GM20431 (cell line): ENCODE measurements around the gene GJA3.

Experiments used
- in situ Hi-C: fragments of 300-500 bp; cut with MseI, MboI; formaldehyde crosslinking; loops from one replicate; pipeline ENCODE4 v1.15.0; 2020; ENCODE audit warnings: low sequenced_read_pairs; ENCODE audit not compliant: unreplicated experiment

Gene GJA3

DNA sequence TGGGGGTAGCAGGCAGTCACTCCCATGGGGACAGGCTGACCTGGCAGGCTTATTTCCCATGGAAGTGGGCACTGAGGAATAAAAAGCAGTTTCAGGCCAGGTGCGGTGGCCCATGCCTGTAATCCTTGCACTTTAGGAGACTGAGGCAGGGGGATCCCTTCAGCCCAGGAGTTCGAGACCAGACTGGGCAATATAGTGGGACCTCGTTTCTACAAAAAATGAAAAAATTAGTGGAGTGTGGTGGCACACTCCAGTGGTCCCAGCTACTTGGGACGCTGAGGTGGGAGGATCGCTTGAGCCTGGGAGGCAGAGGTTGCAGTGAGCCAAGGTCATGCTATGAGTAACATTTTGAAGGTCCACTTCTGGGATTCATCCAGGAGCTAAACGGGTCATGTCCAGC is 25.9 kb upstream of the GJA3 start:
- in situ Hi-C loops: loop anchor here (25.0 kb wide), 1 partner anchor 301 kb away; no protein-coding TSS in a partner anchor

DNA sequence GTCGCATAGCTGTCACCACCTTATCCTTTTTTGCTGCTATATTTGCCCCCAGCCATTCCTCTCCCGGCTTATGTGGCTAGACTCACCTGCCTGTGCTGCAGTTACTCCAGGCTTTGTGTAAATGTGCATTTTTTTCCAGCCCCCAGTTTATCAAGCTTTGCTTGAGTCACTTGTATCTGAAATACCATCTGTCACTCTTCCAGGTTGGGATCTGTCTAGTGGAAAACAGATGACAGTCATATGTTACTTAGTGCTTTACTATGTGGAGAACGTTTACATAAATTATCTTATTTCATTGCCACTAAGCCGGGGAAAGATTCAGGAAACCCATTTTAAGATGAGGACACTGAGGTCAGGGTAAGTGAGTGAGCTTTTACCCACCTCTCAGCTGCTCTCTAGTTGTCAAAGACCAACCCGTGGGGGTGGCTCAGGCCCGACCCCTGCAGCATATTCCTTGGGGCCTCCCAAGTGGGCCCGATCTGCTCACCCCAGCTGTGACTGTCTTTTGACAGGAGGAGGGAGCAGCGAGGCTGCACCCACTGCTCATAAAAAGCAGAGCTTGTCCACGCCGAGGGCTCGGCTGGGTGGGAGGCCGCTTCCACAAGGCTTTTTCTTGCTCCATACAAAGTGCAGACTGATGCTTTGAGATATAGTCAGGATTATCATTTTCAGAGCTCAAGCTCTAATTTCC is 24.7 kb upstream of the GJA3 start:
- in situ Hi-C loops: loop anchor here (25.0 kb wide), 1 partner anchor 302 kb away; no protein-coding TSS in a partner anchor

DNA sequence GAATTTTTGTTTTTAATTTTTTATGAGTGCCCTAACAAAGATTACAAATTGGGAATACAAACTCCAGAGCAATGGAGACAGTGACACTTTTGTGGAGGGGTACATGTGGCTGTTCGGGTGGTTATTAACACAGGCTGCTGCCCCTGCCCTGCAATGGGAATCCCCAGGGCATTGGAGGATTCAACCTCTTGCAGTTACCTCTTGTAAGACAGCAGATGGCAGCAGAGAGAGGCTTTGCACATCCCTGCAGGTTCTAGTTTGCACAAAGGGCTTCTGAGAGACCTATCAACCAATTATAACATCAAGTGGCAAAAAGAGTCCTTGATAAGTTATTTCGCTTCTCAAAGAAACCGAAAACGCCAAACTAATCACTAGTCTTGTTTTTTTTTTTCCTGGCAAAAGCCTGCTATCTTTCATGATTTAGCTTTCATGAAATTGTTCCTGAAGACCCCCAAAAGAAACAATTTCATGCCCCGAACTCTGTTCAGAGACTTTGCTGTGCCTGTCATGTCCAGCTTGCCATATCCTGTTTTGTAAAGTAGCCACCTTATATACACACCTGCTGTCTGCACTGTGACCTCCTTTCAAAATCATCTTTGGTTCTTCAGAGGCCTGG is 21.5 kb upstream of the GJA3 start:
- in situ Hi-C loops: loop anchor here (25.0 kb wide), 1 partner anchor 305 kb away; no protein-coding TSS in a partner anchor

DNA sequence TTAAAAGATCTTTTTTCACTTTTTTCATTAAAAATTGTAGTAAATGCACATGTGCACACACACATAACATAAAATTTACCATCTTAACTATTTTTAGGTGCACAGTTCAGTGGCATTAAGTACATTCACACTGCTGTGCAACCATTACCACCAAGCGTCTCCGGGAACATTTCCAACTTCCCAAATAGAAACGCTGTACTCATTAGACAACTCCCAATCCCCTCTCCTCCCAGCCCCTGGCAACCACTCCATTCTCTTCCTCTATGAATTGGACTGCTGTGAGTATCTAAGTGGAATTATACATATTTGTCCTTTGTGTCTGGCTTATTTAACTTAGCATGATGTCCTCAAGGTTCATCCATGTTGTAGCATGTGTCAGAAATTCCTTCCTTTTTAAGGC is 20.3 kb upstream of the GJA3 start:
- in situ Hi-C loops: loop anchor here (25.0 kb wide), 1 partner anchor 306 kb away; no protein-coding TSS in a partner anchor

DNA sequence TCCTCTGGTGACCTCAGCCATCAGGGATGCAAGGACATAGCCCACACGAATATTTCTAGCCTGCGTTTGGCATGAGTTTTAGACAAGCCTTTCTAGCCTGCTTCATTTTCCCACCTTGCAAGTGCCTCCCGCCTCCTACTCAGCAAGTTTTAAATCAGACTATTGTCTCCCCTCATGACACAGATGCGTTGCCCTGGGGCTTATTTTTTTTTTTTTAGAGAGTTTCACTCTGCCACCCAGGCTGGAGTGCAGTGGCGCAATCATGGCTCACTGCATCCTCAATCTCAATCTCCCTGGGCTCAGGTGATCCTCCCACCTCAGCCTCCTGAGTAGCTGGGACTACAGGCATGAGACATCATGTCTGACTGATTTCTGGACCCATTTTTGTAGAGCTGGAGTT is 17.3 kb upstream of the GJA3 start:
- in situ Hi-C loops: loop anchor here (25.0 kb wide), 1 partner anchor 309 kb away; no protein-coding TSS in a partner anchor

DNA sequence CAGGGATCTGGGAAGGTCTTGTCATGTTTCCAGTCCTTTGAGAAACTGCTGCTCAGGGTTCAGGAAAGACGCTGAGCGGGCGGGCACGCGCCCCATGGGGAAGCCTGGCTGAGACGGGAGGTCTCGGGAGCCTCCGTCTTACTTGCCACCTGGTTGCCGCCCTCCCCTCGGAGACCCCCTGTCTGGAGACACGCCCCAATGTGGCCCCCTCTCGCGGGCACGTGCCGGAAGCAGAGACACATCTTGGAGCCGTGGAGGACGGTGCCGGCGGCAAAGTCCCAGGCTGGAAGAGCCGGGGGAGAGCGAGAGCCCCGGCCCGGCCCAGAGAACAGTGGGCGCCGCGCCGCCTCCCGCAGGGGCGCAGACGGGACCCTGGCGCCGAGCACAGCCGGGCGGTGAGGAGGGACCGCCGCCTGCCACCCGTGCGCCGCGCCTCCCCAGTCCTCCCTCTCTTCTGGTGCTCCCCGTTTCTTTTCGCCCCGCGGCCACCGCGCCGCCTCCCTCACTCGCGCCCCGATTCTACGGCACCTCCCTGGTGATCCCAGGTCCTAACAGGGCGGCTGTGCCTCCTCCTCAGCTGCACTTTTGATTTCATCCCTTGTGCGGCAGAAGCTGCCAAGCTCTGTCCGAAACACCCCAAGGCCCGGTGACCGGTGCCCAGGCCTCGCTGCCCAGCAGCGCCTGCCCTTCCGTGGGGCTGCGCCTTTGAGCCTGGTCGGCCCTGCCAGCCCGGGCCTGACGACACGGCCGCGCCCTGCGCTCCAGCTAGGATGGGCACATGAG is 16.4 kb upstream of the GJA3 start:
- in situ Hi-C loops: loop anchor here (25.0 kb wide), 1 partner anchor 310 kb away; no protein-coding TSS in a partner anchor

DNA sequence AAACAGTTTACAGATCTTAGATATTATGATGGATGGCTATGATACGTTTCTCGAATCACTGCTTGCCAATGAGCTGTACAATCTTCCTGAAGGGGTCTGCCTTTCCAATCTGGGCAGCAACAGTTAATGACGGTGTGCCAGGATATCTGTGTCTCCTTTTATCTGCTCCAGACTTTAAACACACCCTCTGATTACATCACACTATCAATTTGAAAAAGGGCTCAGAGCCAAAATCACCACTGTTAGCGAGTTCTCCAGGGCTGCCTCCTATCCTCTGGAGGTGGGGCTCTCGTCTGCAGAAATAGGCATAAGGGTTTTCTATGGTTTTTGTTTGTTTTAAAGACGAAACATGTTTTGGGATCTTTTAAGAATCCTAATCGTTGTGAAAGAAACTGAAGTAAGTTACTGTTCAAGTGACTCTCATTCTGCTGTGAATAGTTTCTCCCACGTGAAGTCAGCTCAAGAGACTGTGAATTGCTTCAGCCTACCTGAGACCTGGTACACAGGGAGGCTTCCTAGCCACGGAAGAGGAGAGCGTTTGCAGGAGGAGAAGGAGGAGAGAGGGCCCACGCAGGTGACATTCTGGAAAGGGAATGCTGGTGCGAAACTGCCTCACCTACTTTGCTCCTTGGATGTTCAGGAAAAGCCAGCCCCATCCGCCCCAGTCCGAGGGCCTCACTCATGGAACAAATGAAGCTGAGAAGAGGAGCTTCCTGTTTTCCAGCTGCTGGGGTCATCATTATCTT is 15.2 kb upstream of the GJA3 start:
- in situ Hi-C loops: loop anchor here (25.0 kb wide), 1 partner anchor 311 kb away; no protein-coding TSS in a partner anchor

DNA sequence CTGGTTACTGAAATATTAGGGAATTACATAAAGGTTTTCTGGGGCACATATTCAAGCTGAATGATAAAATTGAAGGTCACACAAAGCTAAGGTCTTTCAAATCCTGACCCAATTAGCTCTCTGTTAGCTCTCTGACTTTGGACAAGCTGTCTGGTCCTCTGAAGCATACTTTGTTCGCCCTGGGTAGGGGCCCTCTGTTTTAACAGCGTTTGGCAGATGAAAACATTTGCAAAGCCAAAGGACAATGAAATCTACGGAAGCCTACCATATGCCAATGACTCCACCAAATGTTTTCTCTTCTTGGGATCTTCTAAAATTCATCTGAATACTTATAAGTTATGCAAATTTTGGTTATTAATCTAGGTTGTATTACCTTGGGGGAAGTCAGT is 14.5 kb upstream of the GJA3 start:
- in situ Hi-C loops: loop anchor here (25.0 kb wide), 1 partner anchor 312 kb away; no protein-coding TSS in a partner anchor

DNA sequence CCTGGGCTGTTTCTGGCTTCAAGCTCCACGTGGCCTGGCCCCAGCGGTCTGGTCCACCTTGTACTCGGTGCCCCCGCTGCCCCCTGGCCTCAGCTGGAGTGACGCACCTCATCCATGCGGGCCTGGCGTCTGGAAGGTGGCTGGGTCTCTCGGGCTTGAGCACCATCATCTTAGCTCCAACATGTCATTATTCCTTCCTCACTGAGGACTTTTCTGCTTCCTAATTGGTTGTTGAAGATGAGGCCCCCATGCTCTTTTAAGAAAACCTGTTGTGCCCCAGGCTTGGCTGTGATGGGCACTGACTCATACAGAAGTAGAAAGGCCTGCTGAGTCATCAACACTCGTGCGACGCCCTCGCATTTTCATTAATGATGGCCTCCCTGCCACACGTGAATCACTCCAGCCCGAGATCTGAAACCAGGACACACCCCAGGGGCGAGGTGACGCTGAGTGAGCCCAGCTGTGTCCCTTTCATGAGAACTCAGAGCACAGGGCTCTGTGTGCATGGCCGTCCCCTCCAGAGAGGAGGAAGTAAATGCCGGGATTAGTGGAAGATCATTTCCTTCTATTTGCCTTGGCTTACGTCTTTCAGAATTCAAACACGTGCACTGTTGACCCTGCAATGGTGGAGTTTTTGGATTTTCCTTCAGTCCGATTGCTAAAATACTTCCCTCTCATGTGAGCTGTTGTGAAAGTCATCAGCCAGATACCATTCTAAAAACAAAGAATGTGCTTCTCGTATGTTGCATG is 14.0 kb upstream of the GJA3 start:
- in situ Hi-C loops: loop anchor here (25.0 kb wide), 1 partner anchor 312 kb away; no protein-coding TSS in a partner anchor

DNA sequence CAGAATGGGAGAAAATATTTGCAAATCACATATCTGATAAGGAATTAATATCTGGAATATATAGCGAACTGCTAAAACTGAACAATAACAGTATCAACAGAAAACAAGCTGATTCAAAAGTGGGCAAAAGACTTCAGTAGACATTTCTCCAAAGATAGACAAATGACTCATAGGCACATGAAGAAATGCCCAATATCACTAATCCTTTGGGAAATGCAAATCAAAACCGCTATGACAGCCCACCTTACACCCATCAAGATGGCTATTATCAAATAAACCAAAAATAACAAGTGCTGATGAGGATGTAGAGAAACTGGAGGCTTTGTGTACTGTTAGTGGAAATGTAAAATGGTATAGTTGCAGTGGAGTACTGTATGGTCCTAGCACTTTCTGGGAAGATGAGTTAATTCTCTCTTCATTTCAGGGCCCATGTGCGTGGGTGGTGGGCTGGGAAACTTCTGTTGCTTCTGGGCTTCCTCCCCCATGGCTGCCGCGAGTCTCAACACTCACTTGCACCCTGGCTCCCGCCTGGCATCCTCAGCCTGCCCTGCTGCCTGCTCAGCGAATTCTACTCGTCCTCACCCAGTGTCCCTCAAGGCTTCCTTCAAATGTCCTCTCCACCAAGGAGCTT is 12.4 kb upstream of the GJA3 start:
- in situ Hi-C loops: no loop called here

DNA sequence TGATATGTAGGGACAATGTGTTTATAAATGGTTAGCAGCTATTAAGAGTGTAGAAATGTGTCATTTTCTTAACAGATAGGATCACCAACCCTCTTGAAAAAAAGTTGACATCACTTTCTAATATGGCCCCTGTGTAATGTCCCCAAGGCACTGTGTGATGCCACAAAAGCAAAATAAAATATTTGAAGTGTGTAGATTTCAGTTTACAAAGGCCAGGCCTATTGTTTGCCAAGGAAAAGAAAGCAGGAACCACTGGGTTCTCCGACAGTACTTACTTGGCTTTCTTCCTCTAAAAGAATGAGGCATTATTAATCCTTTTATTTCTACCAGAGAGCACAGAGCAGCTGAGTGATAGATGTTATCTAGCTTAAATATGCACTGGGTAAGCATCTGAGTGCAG is 10.5 kb upstream of the GJA3 start:
- in situ Hi-C loops: no loop called here

DNA sequence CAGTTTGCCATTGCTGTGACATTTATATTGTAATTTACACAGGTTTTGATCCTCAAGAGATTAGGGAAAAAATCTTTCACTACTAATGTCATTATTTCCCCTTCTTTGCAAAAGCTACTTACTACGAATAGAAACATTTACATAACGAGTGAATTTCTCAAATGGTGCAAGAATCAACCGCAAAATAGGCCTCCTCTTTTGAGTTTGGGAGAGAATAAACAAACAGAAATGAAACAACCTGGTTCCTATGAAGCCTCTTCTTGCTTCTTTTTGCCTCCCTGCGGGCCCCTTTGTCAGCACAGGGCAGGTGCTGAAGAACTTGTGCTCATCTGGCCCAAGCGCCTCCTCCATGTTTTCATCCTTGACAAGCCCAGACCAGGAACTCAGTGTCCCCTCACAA is 10.1 kb upstream of the GJA3 start:
- in situ Hi-C loops: no loop called here

DNA sequence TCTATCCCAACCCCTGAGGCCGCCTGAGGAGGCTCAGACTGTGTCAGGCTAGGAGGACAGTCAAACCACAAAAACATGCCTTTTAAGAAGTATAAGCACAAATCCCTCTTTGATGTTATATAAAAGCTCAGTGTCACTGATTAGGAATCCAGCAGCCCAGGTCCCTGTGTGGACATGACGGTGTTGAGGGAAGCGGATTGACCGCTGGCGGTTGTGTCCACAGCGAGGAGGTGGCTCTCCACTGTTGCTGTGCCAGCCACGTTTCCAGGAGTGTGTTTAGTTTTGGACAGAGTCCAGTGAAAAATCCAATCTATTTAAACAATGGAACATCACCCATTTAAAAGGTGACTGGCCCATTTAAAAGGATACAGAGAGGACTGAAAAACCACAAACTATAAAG is 7.5 kb upstream of the GJA3 start:
- in situ Hi-C loops: no loop called here

DNA sequence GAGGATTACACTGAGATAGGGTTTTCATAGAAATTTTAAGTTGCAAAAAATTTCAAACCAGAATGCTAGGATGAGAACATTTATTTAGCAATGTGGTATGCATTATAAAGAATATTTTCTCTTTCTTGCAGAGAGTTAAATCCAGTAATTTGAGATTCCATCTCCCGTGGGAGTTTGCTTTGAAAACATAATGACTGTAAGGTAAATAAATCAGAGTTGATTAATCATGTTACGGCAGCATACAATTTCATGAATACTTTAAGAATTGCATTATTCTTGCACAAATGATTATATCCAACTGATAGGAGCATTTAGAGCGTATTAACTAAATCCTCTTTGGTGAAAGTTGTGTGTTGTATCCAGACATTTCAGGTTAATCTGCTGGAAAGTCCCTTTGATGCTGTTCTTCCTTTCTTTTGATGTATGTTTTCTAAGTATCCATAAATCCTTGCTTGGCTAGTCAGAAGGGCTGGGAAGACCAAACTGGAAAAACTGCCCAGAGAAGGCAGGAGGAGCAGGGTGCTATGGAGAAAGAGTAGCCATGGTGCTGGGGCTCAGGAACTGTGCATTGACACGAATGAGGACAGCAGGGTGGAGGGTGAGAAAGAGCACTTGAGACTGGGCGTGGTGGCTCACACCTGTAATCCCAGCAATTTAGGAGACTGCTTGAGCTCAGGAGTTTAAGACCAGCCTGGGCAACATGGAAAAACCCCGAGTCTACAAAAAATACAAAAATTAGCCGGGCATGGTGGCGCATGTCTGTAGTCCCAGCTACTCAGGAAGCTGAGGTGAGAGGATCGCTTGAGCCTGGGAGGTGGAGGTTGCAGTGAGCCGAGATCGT is 4.8 kb upstream of the GJA3 start:
- in situ Hi-C loops: no loop called here

DNA sequence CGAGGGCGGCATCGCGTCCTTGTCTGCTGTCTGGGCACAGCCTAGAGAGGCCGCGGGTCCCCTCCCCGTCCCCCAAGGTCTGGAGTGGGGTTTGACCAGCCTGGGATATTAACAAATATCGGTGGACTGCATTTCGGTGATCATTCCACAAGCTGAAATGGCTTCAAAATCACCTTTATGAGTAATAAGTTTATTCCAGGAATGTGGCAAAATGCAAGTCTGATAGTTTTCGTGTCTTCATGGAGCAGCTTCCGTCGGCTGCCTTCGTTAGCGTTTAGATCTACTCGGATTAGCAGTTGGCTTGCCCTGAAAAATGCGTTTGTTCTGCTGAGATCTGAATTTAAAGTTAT is 1.1 kb upstream of the GJA3 start:
- in situ Hi-C loops: no loop called here

DNA sequence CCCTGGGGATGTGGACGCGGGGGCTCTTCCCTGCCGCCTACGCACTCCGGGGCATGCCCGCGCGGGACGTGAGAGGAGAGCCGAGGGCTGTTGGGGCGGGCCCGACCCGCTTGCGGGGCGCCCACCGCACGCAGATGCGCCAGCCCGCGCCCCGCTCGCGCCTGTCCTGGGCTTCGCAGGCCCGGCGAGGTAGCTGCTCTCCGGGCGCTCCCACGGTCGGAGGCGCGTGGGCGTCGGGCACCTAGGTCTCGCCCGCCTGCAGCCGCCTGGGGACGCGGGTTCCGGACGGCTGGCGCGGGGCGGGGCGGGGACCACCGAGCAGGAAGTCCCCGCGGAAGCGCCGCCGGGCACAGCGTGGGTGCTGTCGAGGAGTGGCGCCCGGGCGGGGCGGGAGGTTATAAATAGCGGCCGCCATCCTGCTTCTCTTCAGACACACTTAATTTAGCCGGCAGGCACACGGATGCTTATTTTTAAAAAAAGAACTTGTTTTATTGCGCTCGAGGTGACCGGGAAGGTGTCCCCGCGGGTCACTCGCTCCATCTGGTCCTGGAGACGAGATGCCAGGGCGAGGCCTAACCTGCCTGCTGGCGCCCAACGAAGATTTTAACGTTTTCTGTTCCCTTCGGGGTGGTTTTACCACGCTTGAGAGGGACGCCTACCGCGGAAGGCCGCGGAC is 561 bp upstream of the GJA3 start:
- in situ Hi-C loops: no loop called here

DNA sequence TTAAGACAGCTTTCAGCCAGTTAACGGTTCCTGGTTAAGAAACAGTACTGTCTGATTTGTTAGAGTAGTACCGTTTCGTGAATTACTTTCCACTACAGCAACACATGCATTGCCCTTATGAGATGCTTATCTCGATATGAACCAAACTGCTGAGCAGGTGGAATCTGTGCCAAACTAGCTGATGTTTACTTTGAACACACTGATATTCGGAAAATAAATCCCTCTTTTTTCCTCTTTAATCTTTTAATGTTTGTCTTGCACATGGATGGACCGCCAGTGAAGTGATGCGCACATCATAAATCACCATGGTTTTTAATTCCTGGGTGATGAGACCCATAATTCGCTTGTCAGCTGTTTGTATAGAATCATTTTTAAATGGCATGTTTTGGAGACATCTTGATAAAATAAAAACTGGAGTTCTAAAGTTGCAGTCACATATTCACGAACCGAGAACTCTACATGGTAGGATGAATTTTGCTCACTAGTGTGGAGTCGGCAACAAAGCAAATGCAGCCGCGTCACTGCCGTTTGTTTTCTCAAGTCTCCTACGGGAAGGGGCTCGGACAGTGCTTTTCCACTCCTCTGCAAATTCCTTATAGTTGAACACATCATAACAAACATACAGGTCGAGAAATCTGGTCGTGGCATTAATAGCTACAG is 1.1 kb downstream of the GJA3 start:
- in situ Hi-C loops: no loop called here
